Endodermal cell (in vitro differentiated cells): ENCODE measurements around the gene ZDHHC4. TPM values are rescaled to one million over a fixed set of nuclear protein-coding genes. Genes with fewer than 3 reads are reported as not detected.

Source experiments
- DNase-seq: peaks from one replicate; pipeline ENCODE4 v3.0.0-alpha.2; 2017
- H3K27ac ChIP-seq: 2 replicates; pipeline ENCODE4 v1.5.1; 2013; ENCODE audit warnings: mild to moderate bottlenecking, low read depth, low read length, moderate library complexity
- H3K27me3 ChIP-seq: 2 replicates; pipeline ENCODE4 v1.6.1; 2013; ENCODE audit warnings: mild to moderate bottlenecking, low read length, moderate library complexity; ENCODE audit not compliant: insufficient read depth, control insufficient read depth, poor library complexity, severe bottlenecking
- H3K36me3 ChIP-seq: 2 replicates; pipeline ENCODE4 v1.7.0; 2013; ENCODE audit warnings: mild to moderate bottlenecking, low read length, moderate library complexity; ENCODE audit not compliant: control insufficient read depth, insufficient read depth
- H3K4me1 ChIP-seq: one replicate; pipeline ENCODE4 v1.7.0; 2013; ENCODE audit warnings: low read length; ENCODE audit not compliant: control insufficient read depth, insufficient read depth
- H3K4me3 ChIP-seq: 2 replicates; pipeline ENCODE4 v1.5.1; 2013; ENCODE audit warnings: mild to moderate bottlenecking, low read length, moderate library complexity
- H3K9ac ChIP-seq: 2 replicates; pipeline ENCODE4 v1.6.1; 2013; ENCODE audit warnings: mild to moderate bottlenecking, low read length, moderate library complexity; ENCODE audit not compliant: poor library complexity, severe bottlenecking; ENCODE audit errors: extremely low read depth
- H3K9me3 ChIP-seq: 2 replicates; pipeline ENCODE4 v1.6.1; 2013; ENCODE audit warnings: mild to moderate bottlenecking, low read length, moderate library complexity; ENCODE audit not compliant: control insufficient read depth
- H3K27ac Mint-ChIP-seq: 2 replicates; pipeline ENCODE4 v1.8.0; 2020; ENCODE audit warnings: mixed read lengths
- H3K27me3 Mint-ChIP-seq: 2 replicates; pipeline ENCODE4 v1.8.0; 2021; ENCODE audit warnings: mild to moderate bottlenecking, mixed read lengths; ENCODE audit not compliant: insufficient read depth
- H3K36me3 Mint-ChIP-seq: 2 replicates; pipeline ENCODE4 v1.8.0; 2020; ENCODE audit warnings: low read depth, mixed read lengths
- H3K4me1 Mint-ChIP-seq: 2 replicates; pipeline ENCODE4 v1.8.0; 2020; ENCODE audit warnings: mixed read lengths
- H3K4me3 Mint-ChIP-seq: 2 replicates; pipeline ENCODE4 v1.8.0; 2020; ENCODE audit warnings: mild to moderate bottlenecking, moderate library complexity, mixed read lengths
- H3K9me3 Mint-ChIP-seq: 2 replicates; pipeline ENCODE4 v1.8.0; 2020; ENCODE audit warnings: mild to moderate bottlenecking, mixed read lengths
- CTCF ChIP-seq: fragments of 200-600 bp; sonication (generic); conservative IDR thresholded peaks from 2 replicates; pipeline ENCODE4 v1.5.0; 2021; ENCODE audit warnings: antibody characterized with exemption, mild to moderate bottlenecking
- WGBS, 2 experiments: methylation state at CpG; one replicate each; pipeline versions ENCODE4 v1.1.5 to v1.1.7; 2013; ENCODE audit warnings: missing lambda C conversion rate in 2 of 2, mixed read lengths in 1 of 2; ENCODE audit not compliant: insufficient coverage in 1 of 2, insufficient read length in 1 of 2; 5-methylcytosine and 5-hydroxymethylcytosine counted together
- total RNA-seq, 2 donors: library from RNA; stranded (reverse); fragmentation: NEBNext Ultra II Directional in 1 of 2; extraction: Animal tissue kit (Norgen Biotek cat#: 25700) in 1 of 2; gene quantifications; 2 replicates in 1 of 2; 3 replicates in 1 of 2; pipeline ENCODE4 v1.2.1, GENCODE V29; 2021

Gene ZDHHC4
- total RNA-seq, 2 donors from 2014 or later: 79.1 to 85.6 TPM

- WGBS, 2 experiments: 33 to 66% methylated on average over 1 to 2 of the region's 3 CpGs
- no peak overlapping the region for H3K4me3 ChIP-seq
- H3K4me1 ChIP-seq: no peaks in the 10 kb centered on the region
- DNase-seq: no peak
- Mint-ChIP-seq H3K4me1 (peaks cover 8% of the 10 kb centered on the region), H3K27ac (no peak overlapping the region), H3K9me3 (no peaks in the 10 kb centered on the region), H3K27me3 (peaks cover 7% of the 10 kb centered on the region), H3K36me3 (no peaks in the 10 kb centered on the region), H3K4me3 (no peak overlapping the region)
- no peak overlapping the region for H3K27ac ChIP-seq
- H3K36me3 ChIP-seq: no peaks in the 10 kb centered on the region
- no peak overlapping the region for H3K9ac ChIP-seq
- H3K27me3 ChIP-seq: no peaks in the 10 kb centered on the region
- H3K9me3 ChIP-seq: no peaks in the 10 kb centered on the region
- no peak for TF ChIP-seq CTCF
Measured at GRCh38 chr7:6559896-6560295, 17.4 kb upstream of the ZDHHC4 start.

- no peak overlapping the region for H3K4me3 Mint-ChIP-seq
Measured at GRCh38 chr7:6562106-6562505, 15.1 kb upstream of the ZDHHC4 start.

GRCh38 chr7:6563936-6564770, 13.1 kb upstream of the ZDHHC4 start:
- H3K9ac ChIP-seq: no peak overlapping the region
- no peaks in the 10 kb centered on the region for H3K36me3 ChIP-seq
- Mint-ChIP-seq H3K4me1 (peaks cover 8% of the 10 kb centered on the region), H3K4me3 (no peak overlapping the region), H3K27me3 (peaks cover 7% of the 10 kb centered on the region), H3K36me3 (no peaks in the 10 kb centered on the region), H3K9me3 (peaks cover under 1% of the 10 kb centered on the region), H3K27ac (no peak overlapping the region)
- DNase-seq: no peak
- no peaks in the 10 kb centered on the region for H3K4me1 ChIP-seq
- no peaks in the 10 kb centered on the region for H3K27me3 ChIP-seq
- H3K9me3 ChIP-seq: no peaks in the 10 kb centered on the region
- WGBS, 2 experiments: 74 to 97% methylated on average over 8 to 12 of the region's 12 CpGs
- H3K4me3 ChIP-seq: no peak overlapping the region
- no peak for TF ChIP-seq CTCF
- H3K27ac ChIP-seq: no peak overlapping the region

More at GRCh38 chr7:6562106-6562505, 15.1 kb upstream of the ZDHHC4 start:
- no peaks in the 10 kb centered on the region for H3K36me3 Mint-ChIP-seq
- Histone ChIP-seq H3K27ac (no peak overlapping the region), H3K4me1 (no peaks in the 10 kb centered on the region), H3K9ac (no peak overlapping the region), H3K36me3 (no peaks in the 10 kb centered on the region), H3K4me3 (no peak overlapping the region), H3K9me3 (no peaks in the 10 kb centered on the region), H3K27me3 (no peaks in the 10 kb centered on the region)
- H3K9me3 Mint-ChIP-seq: no peaks in the 10 kb centered on the region
- no CpG with 5 or more reads among the region's 1 CpG for WGBS, 2 experiments
- no peak for TF ChIP-seq CTCF
- no peak for DNase-seq
- H3K4me1 Mint-ChIP-seq: peaks cover 8% of the 10 kb centered on the region
- peaks cover 7% of the 10 kb centered on the region for H3K27me3 Mint-ChIP-seq
- H3K27ac Mint-ChIP-seq: no peak overlapping the region
